GM19035 (cell line): Measurements from ENCODE around the gene TLL1.

ENCODE experiments used
- ATAC-seq: cut with Tn5 transposase; IDR thresholded peaks from one replicate; pipeline ENCODE4 v1.9.1; 2021; ENCODE audit not compliant: unreplicated experiment

TLL1 gene

GRCh38 chr4:165970703-165971420 is 97.8 kb downstream of the TLL1 start:
- no peak for ATAC-seq

- no peak for ATAC-seq
Measured at GRCh38 chr4:165971446-165971845, 98.4 kb downstream of the TLL1 start.

- ATAC-seq, result no peak
Measured at GRCh38 chr4:165971933-165972332, 98.9 kb downstream of the TLL1 start.

- ATAC-seq, result no peak
Measured at GRCh38 chr4:165972747-165973146, 99.7 kb downstream of the TLL1 start.

- no peak for ATAC-seq
Measured at GRCh38 chr4:165982934-165983333, 109.9 kb downstream of the TLL1 start.

- ATAC-seq, result no peak
Measured at GRCh38 chr4:165986956-165987698, 114.1 kb downstream of the TLL1 start.

- ATAC-seq, result no peak
Measured at GRCh38 chr4:165991325-165992180, 118.5 kb downstream of the TLL1 start.

GRCh38 chr4:165992283-165992682 is 119.2 kb downstream of the TLL1 start:
- no peak for ATAC-seq

- ATAC-seq, result no peak
Measured at GRCh38 chr4:165994701-165995100, 121.7 kb downstream of the TLL1 start.

GRCh38 chr4:166003811-166004210 is 130.8 kb downstream of the TLL1 start:
- ATAC-seq, result no peak

- no peak for ATAC-seq
Measured at GRCh38 chr4:166006217-166006616, 133.2 kb downstream of the TLL1 start.

- no peak for ATAC-seq
Measured at GRCh38 chr4:166008510-166008909, 135.5 kb downstream of the TLL1 start.

GRCh38 chr4:166012129-166013030 is 139.3 kb downstream of the TLL1 start:
- ATAC-seq, result no peak

GRCh38 chr4:166014411-166014810 is 141.4 kb downstream of the TLL1 start:
- no peak for ATAC-seq

GRCh38 chr4:166017804-166018203 is 144.8 kb downstream of the TLL1 start:
- no peak for ATAC-seq

GRCh38 chr4:166019441-166020220 is 146.6 kb downstream of the TLL1 start:
- ATAC-seq, result no peak

- no peak for ATAC-seq
Measured at GRCh38 chr4:166021617-166022016, 148.6 kb downstream of the TLL1 start.

GRCh38 chr4:166034965-166035364 is 161.9 kb downstream of the TLL1 start:
- no peak for ATAC-seq

GRCh38 chr4:166039822-166040221 is 166.8 kb downstream of the TLL1 start:
- no peak for ATAC-seq
